IPS DF 19.7 (cell line): Measurements from ENCODE around the gene TUBA4B.

Experiments
- DNase-seq: peaks from one replicate; pipeline ENCODE4 v3.0.0-alpha.2; 2013; ENCODE audit warnings: low read depth, low spot score

Gene TUBA4B

GRCh38 chr2:219218732-219219701 is 34.0 kb upstream of the TUBA4B start, which contains the start of gene ABCB6:
Gene ABCB6, minus strand, starts transcription at chr2:219218958. Its CDS starts 285 bp downstream, at chr2:219218673.
- no peak for DNase-seq

DNA sequence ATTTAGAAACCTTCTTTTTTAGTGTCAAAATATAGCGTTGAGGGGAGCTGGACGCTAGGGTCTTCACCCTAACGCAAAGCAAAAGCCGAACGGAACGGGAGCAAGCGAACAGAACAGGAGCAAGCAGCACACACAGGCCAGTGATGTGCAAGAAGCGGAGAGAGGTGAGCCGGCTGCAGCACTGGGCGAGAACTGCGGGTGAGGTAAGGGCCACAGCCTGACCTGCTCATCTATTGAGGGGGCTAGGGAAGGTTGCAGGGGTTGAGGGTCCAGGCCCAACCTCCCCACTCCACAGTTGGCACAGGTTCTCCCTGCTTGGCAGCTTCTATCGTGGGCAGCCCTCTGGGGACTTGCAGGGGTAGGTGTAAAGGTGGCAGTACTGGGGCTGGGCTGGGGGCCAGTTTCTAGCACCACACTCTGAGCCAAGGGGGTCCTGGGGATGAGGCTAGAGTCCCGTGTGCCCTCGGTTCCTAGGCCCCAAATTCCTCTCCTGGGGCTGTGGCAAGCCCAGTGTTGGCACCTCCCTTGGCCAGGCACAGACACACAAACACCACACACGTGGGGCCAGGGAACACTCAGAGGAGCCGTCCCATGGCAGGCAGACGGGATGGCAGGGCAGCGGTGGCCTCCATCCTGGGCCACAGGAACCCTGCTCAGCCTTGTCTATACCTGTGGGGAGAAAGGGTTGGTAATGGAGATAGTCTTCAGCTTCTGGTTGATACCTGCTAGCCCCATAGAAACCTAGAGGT is 33.1 kb upstream of the TUBA4B start:
- no peak for DNase-seq

- no peak for DNase-seq
Measured at GRCh38 chr2:219220652-219221402, 32.2 kb upstream of the TUBA4B start.

- no peak for DNase-seq
Measured at GRCh38 chr2:219221957-219222518, 31.0 kb upstream of the TUBA4B start.

GRCh38 chr2:219223831-219224610 is 29.0 kb upstream of the TUBA4B start:
- DNase-seq, result no peak

DNA sequence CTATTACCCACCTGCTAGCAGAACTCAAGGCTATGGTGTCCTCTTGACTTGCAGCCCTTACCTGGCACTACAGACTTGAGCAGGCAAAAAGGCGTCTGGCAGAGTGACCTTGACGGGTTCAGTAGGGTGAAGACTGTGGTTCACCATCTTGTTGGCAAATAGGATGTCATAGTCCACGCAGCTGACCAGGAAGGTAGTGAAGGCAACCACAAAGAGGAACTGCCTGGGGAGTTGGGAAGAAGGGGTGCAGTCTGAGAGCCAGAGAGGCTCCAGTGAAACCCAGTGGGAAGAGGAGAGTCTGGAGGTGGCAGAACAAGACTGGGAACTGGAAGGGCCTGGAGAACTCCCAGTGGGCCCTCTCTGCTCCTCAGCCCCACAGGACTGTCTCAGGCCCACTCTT is 27.7 kb upstream of the TUBA4B start:
- no peak for DNase-seq

GRCh38 chr2:219228041-219228910 is 24.8 kb upstream of the TUBA4B start:
- no peak for DNase-seq

DNA sequence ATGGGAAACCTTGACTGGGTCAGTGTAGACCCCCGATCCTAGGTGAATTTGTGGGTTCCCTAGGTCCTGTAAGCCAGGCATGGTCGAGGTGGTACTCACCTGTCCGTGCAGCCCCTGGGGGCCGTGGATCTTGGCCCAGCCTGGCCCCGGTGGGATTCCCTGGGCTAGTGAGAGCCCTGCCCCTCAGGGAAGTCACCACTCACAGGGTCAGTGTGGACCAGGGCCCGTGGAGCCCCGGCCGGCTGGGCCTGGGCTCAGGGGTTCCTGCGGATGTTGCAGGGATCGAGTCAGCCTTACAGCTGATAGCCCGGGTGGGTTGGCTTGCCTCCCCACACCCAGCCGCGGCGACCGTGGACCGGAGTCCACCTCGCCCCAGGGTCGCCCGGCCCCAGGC is 24.1 kb upstream of the TUBA4B start:
- DNase-seq, result no peak

GRCh38 chr2:219229305-219230058 is 23.6 kb upstream of the TUBA4B start, which contains the start of the genes ANKZF1 and ATG9A:
Gene ANKZF1, plus strand, starts transcription at chr2:219229806. Its CDS starts 452 bp downstream, at chr2:219230258.
Gene ATG9A, minus strand, starts transcription at chr2:219229636. Its CDS starts 1,612 bp downstream, at chr2:219228024.
- DNase-seq, result peak; percentile 92

DNA sequence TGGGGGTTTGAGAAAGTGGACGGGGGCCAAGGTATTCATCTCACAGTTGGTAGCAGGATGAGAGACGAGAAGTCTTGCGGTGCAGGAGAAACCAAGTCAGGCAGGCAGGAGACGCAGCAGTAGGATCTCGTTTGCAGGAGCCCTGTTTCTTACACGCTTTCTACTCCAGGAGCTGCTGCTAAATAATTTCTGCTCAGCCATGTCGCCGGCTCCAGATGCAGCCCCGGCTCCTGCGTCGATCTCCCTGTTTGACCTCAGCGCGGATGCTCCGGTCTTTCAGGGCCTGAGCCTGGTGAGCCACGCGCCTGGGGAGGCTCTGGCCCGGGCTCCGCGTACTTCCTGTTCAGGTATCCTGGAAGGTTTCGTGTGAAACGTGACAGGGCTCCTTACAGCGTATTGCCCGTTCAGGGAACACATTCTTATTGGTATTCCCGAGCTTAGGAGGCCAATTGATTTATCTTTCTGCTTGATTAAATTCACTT is 22.9 kb upstream of the TUBA4B start:
- no peak for DNase-seq

DNA sequence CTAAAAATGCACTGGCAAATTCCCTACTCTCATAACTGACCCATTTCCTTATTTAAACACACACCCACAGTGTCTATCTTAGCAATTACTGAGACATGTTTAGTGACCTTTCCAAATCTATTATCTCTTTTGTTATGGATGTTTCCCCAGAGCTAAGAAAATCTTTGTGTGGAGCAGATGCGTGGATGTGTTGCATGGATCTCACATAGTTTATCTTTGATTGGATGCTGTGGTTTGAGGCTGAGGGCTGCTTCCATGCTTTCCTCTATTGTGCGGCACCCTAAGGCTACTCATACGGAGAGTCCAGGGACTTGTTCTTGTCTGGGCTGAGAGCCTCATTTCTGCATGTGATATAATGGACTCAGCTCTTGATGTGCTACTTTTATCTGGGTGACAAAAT is 18.7 kb upstream of the TUBA4B start:
- DNase-seq, result no peak

DNA sequence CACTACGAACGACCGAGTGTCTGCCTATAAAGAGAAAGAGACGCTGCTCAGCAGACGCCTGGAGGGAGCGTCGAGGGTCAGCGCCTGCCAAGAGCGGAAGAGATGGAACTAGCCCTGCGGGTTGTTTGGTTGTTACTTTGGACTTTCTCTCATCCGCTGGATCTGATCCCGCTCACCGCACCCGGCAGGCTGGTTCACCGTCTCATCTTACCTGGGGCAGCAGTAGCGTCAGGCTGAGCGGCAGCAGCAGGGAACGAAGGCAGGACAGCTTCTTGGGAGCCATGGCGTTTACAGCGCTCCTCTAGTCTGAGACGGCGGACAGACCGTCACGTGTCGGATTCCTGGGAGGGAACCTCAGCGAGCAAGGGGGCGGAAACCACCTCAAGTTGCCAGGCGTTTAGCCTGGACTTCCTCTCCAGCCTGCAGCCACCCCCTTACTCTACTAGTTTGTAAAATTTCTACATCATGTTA is 9.7 kb upstream of the TUBA4B start:
- no peak for DNase-seq

GRCh38 chr2:219244789-219245147 is 8.3 kb upstream of the TUBA4B start:
- DNase-seq, result no peak

DNA sequence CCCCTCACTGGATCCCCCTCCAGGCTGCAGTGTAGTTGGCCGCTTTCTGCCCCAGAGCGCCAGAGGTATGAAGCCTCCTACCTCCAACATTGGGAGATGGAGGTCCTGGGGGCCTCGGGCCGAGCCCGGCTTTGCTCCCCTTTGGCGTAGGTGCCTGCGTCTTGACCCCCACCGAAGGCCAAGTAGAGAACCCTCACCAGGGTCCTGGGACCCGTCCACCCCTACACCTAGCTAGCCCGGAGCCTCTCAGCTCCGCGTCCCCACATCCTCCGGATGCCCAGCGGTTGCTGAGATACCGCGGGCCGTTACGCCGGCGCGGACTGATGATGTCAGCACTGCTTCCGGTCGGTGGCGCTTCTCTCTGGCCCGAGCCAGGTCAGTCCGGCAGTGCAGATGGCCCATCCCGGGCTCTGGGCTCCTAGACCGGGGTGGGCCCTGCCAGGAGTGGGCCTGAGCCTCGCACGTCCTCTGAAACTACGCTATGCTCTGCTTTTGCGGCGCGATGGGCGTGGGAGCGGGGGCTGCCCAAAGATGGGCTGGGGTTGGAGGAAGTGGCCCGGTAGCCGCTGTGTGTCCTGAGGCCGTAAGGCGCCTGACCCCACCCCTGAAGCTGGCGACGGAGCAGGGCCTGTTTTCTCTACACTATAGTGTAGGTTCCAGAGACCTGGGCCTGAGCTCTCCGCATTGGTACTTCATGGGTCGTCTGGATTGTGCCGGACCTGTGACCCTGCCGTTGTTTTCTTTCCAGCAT is 7.7 kb upstream of the TUBA4B start, which contains the start of the genes GLB1L and STK16:
Gene GLB1L (minus strand): TSS at position 297 of the 751 bp plus-strand sequence. CDS start 1,871 bp downstream, outside the sequence.
Gene STK16 (plus strand): TSS at position 332 of the 751 bp plus-strand sequence. CDS start 521 bp downstream, outside the sequence.
- DNase-seq, result no peak

- DNase-seq, result no peak
Measured at GRCh38 chr2:219245899-219246230, 7.2 kb upstream of the TUBA4B start.

- DNase-seq, result no peak
Measured at GRCh38 chr2:219246559-219246958, 6.5 kb upstream of the TUBA4B start.
